Lung (tissue), 12 donors: Measurements from ENCODE around the gene GALC. TPM values are rescaled to one million over a fixed set of nuclear protein-coding genes. Genes with fewer than 3 reads are reported as not detected.

Source experiments
- ATAC-seq: fragments of 200-7000 bp; cut with Tn5 transposase; one replicate; pipeline ENCODE4 v1.9.1; 2020; ENCODE audit warnings: moderate number of reproducible peaks; ENCODE audit not compliant: insufficient read depth, low FRiP score
- DNase-seq, 3 donors: peaks; one replicate each; pipeline ENCODE4 v3.0.0-alpha.2; 2013 to 2017
- H3K27ac ChIP-seq, 2 donors: one replicate each; pipeline ENCODE4 v1.5.1; 2013; ENCODE audit warnings: mild to moderate bottlenecking in 2 of 2, moderate library complexity in 2 of 2, control low read depth in 1 of 2, inconsistent platforms in 1 of 2, low read depth in 1 of 2, low read length in 1 of 2
- H3K27me3 ChIP-seq, 3 donors: one replicate each; pipeline ENCODE4 v1.5.1; 2013; ENCODE audit warnings: low read length in 2 of 3; ENCODE audit not compliant: control insufficient read depth in 3 of 3, insufficient read depth in 3 of 3
- H3K36me3 ChIP-seq, 4 donors: one replicate each; pipeline ENCODE4 v1.5.1; 2013; ENCODE audit warnings: low read length in 4 of 4, mild to moderate bottlenecking in 1 of 4, moderate library complexity in 1 of 4; ENCODE audit not compliant: control insufficient read depth in 4 of 4, insufficient read depth in 4 of 4
- H3K4me1 ChIP-seq, 5 donors: one replicate each; pipeline ENCODE4 v1.5.1; 2013; ENCODE audit warnings: low read length in 5 of 5, mild to moderate bottlenecking in 2 of 5, moderate library complexity in 1 of 5; ENCODE audit not compliant: control insufficient read depth in 5 of 5, insufficient read depth in 5 of 5
- H3K4me3 ChIP-seq: one replicate; pipeline ENCODE4 v1.5.1; 2013; ENCODE audit warnings: mild to moderate bottlenecking, control low read depth, moderate library complexity
- H3K9ac ChIP-seq, 2 donors: one replicate each; pipeline ENCODE4 v1.5.1; 2013; ENCODE audit warnings: low read length in 2 of 2, control low read depth in 1 of 2; ENCODE audit not compliant: insufficient read depth in 1 of 2
- H3K9me3 ChIP-seq, 4 donors: one replicate each; pipeline ENCODE4 v1.5.1; 2013; ENCODE audit warnings: low read length in 3 of 4, mild to moderate bottlenecking in 1 of 4, moderate library complexity in 1 of 4; ENCODE audit not compliant: control insufficient read depth in 4 of 4, insufficient read depth in 3 of 4
- WGBS, 2 donors: extraction: QIAGEN DNeasy Blood & Tissue Kit; methylation state at CpG; one replicate each; pipeline ENCODE4 v1.1.7; 2013; 5-methylcytosine and 5-hydroxymethylcytosine counted together
- polyA plus RNA-seq, 2 donors: library from polyadenylated mRNA; stranded (reverse); fragments of 200-250 nt; gene quantifications; one replicate each; pipeline ENCODE4 v1.2.1, GENCODE V29; 2013
- total RNA-seq, 2 donors: library from RNA; depleted of rRNA in 1 of 2; stranded (reverse); fragments of >200 nt in 1 of 2; gene quantifications; one replicate each; pipeline ENCODE4 v1.2.1, GENCODE V29; 2014 to 2021
- TF ChIP-seq, protein P1 (sequence below): IDR thresholded peaks from 2 replicates; pipeline ENCODE4 v1.5.1; 2012; ENCODE audit warnings: mild to moderate bottlenecking; ENCODE audit errors: control extremely low read depth, extremely low read depth
- donor health status: control.
- donor health status: control.
- donor health status: Bipolar disorder and iron deficiency.
- donor health status: healthy.
- donor health status: DM: yes; HTN: yes; CAD: no.

GALC gene
- total and polyA plus RNA-seq, 4 donors: 10.0 to 51.1 (median 33.5) TPM

DNA sequence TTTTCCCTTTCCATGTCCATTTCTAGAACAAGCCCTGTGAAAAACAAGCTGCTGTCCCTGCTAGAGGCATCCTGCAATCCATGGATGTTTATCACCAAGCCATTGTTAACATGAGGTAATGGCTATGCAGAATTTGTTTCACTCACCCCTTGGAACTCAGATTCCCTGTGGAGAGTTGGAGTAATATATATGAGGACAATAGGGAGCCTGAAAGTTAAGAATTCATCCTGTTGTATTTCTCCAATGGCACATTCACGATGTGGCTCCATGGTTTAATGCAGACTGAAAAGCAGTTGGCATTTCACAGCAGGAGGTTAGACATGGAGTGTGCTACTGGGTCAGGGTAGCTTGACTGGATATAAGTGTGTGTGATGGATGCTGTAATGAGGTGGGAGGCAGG is 44.3 kb upstream of the GALC start:
- H3K4me3 ChIP-seq: no peak overlapping the region
- DNase-seq (no peak), ATAC-seq (no peak)
- H3K9ac ChIP-seq: no peak overlapping the region
- no peaks in the 10 kb centered on the region for H3K4me1 ChIP-seq
- 77 to 86% methylated on average over 1 of the region's 1 CpG for WGBS, 2 donors
- no peaks in the 10 kb centered on the region for H3K36me3 ChIP-seq
- H3K9me3 ChIP-seq: no peaks in the 10 kb centered on the region
- TF ChIP-seq, protein P1, sequence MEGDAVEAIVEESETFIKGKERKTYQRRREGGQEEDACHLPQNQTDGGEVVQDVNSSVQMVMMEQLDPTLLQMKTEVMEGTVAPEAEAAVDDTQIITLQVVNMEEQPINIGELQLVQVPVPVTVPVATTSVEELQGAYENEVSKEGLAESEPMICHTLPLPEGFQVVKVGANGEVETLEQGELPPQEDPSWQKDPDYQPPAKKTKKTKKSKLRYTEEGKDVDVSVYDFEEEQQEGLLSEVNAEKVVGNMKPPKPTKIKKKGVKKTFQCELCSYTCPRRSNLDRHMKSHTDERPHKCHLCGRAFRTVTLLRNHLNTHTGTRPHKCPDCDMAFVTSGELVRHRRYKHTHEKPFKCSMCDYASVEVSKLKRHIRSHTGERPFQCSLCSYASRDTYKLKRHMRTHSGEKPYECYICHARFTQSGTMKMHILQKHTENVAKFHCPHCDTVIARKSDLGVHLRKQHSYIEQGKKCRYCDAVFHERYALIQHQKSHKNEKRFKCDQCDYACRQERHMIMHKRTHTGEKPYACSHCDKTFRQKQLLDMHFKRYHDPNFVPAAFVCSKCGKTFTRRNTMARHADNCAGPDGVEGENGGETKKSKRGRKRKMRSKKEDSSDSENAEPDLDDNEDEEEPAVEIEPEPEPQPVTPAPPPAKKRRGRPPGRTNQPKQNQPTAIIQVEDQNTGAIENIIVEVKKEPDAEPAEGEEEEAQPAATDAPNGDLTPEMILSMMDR: no peak
- H3K27ac ChIP-seq: no peak overlapping the region
- no peaks in the 10 kb centered on the region for H3K27me3 ChIP-seq

DNA sequence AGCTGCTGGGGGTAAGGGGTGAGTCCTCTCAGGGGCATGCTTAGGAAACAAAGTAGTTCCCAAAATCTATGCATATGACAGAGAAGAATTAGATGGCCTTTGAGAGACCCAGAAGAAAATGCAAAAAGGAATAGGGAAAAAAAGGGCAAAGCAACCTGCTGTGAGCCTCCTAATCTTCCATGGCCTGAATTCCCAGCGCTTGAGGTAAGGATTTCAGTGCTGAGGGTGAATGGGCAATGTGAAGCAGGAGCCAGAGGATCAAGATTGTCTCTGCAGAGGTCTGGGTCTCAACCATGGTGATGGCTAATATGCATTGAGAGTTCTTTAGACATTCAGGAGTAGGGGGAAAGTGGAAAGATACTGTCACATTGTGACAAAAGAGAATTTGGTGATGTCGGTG is 43.4 kb upstream of the GALC start:
- Histone ChIP-seq H3K4me1 (no peaks in the 10 kb centered on the region), H3K27me3 (no peaks in the 10 kb centered on the region), H3K27ac (no peak overlapping the region), H3K9me3 (no peaks in the 10 kb centered on the region), H3K36me3 (no peaks in the 10 kb centered on the region), H3K9ac (no peak overlapping the region), H3K4me3 (no peak overlapping the region)
- DNase-seq (no peak), ATAC-seq (no peak)
- TF ChIP-seq, protein P1: no peak
- WGBS, 2 donors: 83 to 95% methylated on average over 2 of the region's 2 CpGs

DNA sequence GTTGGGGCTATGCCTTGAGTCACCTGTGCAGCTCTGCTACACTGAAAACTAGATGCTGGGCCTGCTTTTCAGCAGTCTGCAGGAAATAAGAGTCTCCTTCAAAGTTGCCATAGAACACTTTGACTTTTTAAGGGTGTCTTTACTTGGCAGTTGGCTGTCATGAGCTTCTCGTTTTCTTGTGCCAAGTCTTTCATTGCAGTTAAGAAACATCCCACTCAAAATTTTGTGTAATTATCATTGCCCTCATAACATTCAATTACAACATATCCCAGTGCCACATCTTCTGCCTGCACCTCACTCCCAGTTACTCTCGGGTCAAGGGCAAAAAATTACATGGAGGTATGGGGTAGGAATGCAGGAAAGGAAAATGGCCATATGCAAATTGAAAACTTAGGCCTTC is 41.1 kb upstream of the GALC start:
- no peak for ATAC-seq
- no peak for DNase-seq
- Histone ChIP-seq H3K9ac (no peak overlapping the region), H3K9me3 (no peaks in the 10 kb centered on the region), H3K27ac (no peak overlapping the region), H3K4me3 (no peak overlapping the region), H3K4me1 (no peaks in the 10 kb centered on the region), H3K36me3 (no peaks in the 10 kb centered on the region), H3K27me3 (no peaks in the 10 kb centered on the region)
- WGBS, 2 donors: 28 to 57% methylated on average over 2 of the region's 2 CpGs
- TF ChIP-seq, protein P1: no peak

DNA sequence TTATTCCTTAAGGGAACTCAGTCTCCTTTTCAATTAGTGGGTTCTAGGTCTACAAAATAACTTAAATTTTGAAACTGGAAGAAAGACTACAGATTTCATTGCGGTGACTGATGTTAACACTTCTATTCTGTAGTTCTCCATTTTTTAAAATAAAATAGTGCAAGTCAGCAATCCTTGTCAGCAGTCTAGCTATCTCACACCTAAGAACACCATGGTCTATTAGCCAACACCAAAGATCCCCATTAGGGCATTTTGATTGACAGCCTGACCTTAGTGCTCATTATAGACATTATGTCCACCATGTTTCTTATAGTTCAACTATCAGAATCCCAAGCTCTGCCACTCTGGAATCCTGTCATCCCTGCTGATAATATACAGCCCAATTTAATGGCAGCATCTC is 39.4 kb upstream of the GALC start:
- Histone ChIP-seq H3K27me3 (no peaks in the 10 kb centered on the region), H3K4me1 (no peaks in the 10 kb centered on the region), H3K36me3 (no peaks in the 10 kb centered on the region), H3K9me3 (no peaks in the 10 kb centered on the region), H3K9ac (no peak overlapping the region), H3K27ac (no peak overlapping the region), H3K4me3 (no peak overlapping the region)
- DNase-seq (no peak), ATAC-seq (no peak)
- TF ChIP-seq, protein P1: no peak
- WGBS, 2 donors: 90 to 92% methylated on average over 1 of the region's 1 CpG
